Hematopoietic multipotent progenitor cell treated with erythropoietin and hydrocortisone succinate and interleukin-3 and kit ligand, for 4 days (in vitro differentiated cells): Measurements from ENCODE around the gene ARHGEF4.

ENCODE experiments used
- DNase-seq: peaks from one replicate; pipeline ENCODE4 v3.0.0-alpha.2; 2015

ARHGEF4 gene, protein sequence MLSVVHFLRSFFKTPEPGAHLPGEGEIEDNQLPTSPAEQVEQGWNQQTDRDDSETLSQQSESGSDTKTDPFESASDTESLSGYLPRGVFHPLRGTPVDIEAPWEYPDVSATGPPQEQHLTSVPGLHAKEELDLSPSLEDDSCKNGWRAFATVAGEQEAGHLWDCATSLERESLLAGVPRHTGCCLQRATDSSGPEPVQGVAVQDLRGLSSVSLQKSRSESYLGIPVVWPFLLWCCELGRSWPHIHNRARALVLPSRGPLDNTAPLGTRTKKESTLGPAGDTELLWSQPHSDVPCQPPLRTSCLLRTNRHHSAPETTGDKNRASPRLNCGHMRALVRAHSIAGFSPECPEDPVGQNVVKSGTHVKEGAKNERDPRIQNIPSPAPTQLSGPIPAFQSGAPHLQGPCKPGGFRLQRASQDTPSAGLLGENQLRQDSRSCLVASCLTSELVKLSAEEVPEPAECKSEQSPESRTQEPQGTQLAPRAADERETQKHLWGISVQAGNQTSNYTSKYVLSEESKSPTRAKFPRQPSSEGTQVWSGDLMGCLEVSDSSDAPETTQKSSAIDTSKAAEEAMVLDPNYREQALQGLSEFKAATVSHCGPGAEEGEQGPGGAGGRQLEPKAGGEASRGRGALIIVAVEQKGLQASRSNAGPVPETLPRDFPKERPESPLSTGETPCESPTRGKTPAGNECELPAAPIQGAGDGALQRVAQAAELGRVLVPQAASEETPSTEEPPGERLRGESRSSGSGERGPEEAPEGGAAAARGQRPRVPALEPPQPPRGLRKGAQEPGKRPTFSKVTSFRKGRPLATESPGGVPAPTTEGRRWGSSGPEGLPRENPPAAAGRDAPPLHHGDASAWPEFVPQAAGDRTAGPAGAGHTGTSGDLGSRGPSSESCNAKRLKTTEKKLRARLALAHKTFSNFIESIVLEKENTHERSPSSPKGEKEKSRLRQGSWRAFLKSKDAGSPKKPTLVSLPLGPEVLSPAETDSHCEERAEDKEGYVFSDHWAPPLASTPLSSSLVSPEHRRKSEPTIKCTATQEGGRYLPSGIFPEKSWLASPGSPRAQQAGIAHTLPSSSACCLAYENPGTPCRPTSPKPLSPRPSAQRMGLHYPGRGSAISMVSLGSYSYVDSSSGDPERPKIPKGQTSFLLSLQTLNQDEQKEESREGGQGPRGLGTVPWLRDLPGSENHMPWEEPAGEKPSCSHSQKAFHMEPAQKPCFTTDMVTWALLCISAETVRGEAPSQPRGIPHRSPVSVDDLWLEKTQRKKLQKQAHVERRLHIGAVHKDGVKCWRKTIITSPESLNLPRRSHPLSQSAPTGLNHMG (N-terminal part only)

DNA sequence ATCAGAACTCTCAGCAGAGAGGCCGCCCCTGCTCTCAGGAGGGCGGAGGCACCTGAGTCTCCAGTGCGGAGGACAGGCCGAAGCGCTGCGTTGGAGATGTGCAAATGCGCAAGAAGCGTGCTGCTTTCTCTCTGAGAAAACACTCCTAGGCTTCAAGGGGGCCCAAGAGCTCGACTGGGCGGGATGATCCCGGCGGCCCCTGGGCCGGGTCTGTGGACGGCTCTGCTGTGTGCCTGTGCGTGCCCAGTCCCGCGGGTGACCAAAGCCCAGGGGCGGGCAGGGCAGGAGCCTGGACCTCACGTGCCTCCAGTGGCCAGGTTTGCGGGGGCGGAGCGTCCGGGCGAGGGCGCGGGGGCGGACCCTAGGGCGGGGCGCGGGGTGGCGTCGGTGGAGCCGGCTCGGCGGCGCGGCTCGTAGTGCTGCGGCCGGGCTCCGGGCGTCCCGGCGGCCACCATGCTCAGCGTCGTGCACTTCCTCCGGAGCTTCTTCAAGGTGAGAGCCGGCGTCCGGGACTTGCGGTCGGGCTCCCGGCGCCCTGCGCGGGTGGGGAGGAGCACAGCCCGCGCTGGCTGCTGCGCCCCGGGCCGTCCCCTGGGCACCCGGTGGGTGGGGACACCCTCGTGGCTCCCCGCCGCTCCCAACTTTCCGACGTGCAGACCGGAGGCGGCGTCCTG, at the start of gene ARHGEF4:
Gene ARHGEF4, plus strand, starts transcription at position 414 of the 674 bp plus-strand sequence. Its CDS starts 40 bp downstream, at position 454.
- DNase-seq, result peak; percentile 37

DNA sequence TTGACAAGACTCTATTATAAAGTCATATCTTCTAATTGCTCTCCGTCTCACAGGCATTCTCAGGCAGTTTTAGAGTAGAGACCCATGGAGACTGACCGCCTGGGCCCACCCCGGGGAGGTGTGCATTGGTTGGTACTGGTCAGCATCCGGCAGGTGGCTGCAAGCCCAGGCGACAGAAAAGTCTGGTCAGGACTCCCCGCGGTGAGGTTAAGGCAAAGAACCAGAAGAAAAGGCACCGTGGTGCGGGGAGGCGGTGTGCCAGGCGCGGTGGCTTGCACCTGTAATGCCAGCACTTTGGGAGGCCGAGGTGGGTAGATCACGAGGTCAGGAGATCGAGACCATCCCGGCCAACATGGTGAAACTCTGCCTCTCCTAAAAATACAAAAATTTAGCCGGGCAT, 48.9 kb upstream of the ARHGEF4 start:
- no peak for DNase-seq

DNA sequence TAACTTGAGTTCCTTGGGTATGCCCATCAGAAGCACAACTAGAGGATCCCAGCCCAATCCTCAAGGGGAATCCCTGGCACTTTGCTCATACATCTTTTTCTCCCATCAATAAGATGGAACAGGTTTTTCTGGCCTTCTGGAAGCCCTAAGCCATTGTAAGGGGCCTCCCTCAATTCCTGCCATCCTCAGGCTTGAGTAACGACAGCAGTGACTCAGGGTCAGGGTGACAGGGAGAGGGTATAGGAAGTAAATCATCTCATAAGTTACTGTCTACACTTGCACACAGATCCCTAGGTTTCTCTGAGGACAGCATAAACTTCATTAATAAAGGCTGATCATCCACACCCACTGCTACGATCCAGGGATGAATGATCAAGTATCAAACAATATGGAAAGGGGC, 46.4 kb upstream of the ARHGEF4 start:
- DNase-seq, result no peak

DNA sequence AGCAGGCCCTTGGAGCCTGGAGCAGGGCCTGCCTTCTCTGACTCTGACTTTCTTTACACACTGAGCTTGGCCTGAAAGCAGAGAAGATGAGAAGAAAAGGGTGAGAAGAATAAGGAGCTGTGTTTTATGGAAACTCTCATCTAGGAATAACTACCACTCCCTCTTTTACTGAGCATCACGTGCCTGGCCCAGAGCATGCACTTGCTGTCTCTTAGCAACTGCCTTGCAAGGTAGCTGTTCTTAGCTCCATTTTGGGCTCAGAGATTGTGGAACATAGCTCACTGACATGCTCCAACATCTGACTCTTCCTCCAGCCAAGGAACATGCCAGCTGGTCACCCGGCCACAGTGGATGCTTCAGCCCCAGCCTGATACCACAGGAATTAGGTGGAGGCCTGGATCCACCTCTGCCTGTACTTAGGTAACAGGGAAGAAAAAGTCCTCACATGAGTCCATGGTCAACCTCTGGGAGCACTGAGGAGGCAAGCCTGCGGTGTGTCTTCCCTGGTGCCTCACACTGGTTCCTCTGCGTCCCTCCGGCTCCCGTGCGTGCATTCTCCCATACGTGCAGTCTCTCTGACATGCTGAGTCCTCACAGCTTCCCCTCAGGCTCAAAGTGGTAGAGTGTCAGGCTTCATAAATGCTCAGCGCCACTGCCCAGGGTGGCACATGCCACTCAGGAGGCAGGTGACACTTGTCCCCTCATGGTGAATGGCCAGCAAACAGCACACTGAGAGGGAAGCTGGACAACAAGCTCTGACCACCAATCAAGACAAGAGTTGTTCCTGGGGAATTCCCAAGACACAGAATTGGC, 45.7 kb upstream of the ARHGEF4 start:
- no peak for DNase-seq

DNA sequence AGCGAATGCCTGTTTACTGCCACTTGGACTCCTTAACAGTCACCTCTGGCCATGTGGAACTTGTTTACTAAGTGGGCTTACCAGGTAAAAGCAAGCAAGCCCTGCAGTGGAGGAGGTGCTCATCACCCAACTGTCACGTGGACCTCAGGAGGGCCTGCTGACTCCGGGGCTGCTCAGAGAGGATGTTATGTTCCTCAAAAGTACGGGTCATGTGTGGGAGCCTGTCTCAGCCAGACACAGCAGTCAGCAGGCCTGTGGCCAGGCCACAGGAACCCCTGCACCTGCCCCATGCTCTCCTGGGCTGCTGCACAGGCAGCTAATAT, 45.1 kb upstream of the ARHGEF4 start:
- DNase-seq, result no peak

DNA sequence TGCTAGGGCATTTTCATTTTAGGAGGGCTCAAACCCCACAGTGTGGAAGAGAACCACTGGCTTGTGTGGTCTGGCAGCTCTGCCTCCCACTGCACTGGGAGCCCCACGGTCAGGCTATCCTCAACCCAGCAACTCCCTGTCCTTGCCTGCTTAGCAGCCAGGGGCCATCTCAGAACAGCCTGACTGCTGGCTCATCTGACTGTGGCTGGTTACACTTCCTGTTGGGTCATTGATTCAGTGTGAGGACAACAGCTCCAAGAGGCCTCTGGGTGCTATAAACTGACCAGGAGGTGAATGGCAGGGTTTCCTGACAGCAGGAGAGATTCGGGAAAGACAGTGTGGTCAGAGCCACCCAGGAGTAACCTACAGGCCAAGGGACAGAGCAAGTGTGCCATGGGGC, 41.3 kb upstream of the ARHGEF4 start:
- no peak for DNase-seq

DNA sequence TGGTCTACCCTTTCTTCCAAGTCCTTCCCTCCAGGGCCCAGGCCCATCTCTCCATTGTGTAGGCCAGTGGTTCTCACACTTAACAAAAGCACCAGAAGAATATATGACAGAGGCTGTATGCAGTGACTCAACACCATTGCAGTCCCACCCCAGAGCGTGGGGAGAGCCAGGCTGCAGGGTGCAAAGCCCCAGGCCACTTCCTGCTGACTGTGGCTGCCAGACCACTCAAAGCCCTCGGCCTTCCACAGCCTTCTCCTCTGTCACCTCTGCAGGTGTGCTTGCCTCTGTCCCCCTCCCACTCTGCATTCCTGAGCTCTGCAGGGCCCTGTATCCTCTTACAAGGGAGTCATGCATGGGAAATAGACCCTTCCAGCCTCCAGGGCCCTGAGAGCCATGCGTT, 40.4 kb upstream of the ARHGEF4 start:
- DNase-seq, result no peak

DNA sequence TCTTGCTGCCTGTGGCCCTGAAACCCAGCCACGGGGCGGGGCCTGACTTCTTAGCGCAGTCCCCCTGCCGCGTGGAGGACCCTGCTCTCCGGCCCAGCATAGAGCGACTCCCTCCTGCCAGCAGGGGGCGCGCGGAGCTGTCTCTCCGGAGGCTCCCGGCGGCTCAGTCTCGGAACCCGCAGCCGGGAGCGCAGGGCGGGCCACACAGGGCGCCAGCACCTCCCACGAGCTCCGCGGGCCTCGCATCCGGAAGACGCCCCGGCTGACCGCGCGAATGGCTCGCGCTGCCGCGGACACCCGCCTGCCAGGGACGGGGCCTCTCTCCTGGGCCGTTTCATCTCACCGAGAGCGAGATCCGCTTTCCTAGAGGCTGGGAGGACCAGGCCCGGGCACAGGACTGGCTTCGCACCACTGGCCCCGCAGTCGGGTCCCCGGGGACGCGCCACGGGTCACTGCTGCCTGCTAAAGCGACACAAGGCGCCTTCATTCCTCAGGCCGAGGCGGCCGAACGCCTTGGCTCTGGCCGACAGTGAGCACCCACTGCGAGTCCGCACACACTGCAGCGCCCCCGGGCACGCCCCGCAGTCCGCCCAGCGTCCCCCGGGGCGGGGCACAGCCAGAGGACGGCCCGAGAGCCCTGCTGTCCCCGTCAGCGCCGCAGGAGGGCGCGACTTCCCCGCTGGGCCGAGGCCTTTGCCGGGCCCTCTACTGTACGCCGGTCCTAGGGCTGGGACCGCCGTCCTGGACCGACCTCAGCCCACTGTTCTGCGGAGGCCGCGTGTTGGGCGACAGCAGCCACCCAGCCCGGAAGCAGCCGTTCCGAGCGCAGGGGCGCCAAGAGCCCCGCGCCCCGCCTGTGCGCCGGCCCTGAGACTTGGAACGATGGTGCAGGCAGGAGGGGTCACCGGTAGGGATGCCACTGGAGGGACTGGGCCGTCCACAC, 39.0 kb upstream of the ARHGEF4 start:
- peak; percentile 94 for DNase-seq

DNA sequence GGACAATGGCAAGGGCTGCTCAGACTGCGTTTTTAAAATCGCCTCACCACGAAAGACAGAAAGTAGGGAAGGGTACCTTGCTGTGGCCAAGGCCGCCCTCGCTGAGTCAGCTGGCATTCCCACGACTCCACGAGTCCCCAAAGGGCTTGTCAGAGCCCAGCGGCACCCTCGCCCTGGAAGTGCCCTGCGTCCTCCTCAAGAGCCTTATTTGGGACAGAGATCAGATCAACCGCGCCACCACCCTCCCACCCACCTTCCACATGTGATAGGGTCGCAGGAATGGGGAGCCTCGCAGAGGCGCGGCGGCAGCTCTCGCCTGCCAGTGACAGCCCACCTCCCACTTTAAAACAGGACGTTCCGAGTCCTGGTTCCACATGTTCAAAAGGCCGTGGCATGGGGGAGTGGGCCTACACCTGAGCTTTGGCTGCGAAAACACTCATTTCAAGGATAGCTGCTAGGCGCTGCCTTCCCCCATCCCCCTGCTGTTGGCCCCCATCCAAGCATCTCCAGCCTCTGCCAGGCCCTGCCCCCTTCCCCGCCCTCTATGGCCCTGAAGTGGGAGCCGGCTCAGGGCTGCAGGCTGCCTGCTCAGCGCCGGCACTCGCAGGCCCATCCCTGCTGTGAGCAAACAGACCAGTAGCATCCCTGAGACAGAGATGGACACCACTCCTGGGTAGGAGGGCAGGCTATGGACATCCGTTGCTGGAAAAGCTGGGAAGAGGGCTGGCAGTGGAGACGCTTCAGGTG, 38.1 kb upstream of the ARHGEF4 start:
- peak; percentile 28 for DNase-seq

DNA sequence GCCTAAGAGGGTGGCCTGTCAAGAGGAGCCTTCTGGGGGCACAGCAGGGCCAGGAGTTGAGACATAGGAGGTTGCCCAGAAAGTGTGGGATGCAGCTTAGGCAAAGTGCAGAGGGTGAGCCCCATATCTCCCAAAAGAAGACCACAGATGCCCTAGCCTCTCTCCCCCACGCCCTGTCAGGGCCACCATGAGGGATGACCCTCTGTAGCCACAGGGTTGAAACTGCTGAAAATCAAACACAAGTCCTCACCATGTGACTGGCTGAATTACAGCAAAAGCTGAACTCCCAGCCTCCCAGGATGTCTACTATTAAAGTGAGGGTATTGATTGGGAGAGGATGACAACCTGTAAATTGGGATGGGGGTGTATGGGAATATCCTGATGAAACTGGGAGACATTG, 37.4 kb upstream of the ARHGEF4 start:
- no peak for DNase-seq

DNA sequence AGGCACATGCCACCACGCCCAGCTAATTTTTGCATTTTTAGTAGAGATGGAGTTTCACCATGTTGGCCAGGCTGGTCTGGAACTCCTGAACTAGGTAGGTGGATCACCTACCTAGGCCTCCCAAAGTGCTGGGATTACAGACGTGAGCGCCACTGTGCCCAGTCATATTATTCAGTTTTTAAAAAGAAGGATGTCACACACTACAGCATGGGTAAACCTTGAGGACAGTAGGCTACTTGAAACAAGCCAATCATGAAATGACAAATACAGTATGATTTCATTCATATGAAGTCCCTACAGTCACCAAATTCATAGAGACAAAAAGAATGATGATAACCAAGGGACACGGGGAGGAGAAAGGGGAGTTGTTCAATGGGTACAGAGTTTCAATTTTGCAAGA, 31.1 kb upstream of the ARHGEF4 start:
- DNase-seq, result no peak

DNA sequence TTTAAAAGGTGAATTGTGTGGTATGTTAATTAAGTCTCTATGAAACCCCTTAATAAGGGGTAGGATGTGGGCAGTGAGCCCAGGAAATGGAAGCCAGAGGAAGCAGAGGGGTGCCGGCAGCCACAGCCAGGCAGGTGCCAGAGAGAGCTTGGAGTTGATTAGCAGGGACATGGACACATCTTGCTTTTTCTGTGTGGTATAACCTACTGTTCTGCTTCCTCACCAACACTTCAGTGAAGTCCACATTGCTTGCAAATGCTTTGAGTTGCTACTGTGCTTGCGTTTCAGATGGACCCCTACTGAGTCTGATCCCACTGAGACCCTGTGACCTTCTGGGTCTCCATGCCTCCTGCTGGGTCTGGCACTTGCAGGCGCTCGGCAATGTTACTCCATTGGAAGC, 30.3 kb upstream of the ARHGEF4 start:
- no peak for DNase-seq

DNA sequence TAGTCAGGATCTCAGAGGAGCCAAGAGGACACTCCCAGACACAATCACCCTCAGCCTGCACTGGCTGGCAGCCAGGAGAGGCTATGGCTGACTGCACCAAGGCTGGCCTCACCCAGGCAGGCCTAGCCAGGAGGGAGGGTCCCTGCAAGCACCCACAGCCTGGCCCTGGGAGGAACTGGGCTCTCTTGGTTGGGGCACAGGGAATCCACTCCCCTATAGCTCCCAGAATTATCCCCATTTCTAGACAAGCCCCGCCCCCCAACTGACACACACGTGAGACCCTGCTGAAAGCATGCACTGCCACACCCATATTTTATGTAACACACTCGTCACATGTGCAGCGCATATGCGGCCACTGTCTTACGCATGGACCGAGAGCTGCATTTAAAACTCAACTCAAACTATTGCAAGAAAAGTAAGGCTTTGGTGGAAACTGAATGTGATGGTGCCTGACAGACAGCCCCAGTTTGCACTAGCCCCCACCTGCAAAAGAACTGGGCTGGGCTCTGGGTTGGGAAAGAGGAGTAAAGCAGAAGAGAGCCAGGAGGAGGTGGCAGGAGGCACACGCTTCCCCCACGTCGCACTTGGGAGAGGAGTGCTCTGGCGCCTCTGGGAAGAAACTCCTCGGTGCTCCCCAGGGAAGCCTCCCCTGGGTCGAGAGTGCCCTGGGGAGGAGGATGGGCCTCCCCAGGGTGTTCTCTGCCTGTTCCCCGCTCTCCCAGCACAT, 28.9 kb upstream of the ARHGEF4 start:
- DNase-seq, result no peak

DNA sequence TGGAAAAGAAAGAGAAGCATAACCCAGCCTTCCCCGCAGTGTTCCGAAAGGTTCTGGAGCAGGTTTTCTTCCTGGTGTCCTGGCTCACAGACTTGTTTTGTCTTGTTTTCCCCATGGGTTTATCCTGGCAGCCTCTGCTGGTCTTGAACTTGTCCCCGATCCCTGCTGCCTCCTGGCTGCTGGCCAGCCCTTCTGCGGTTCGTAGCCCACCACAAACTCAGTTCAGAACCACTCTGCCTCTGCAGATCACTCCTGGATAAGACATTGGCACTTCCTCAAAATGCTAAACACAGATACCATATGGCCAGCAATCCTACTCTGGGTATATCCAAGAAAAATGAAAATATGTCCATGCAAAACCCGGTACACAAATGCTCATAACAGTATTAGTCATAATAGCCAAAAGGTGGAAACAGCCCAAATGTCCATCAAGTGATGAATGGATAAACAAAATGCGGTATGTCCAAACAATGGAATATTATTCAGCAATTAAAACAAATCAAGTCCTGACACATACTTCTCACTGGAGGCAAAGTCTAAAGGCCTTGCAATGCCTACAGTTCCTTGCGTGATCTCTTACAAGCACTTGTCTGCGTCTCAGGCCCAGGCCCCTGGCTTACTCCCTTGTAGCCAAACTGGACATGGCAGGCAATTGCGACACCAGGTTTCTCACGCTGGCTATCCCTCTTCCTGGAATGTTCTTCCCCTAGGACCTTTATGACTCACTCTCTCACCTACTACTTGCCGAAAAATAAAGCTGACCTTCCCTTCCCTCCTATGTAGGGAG, 28.0 kb upstream of the ARHGEF4 start:
- DNase-seq, result peak; percentile 75

DNA sequence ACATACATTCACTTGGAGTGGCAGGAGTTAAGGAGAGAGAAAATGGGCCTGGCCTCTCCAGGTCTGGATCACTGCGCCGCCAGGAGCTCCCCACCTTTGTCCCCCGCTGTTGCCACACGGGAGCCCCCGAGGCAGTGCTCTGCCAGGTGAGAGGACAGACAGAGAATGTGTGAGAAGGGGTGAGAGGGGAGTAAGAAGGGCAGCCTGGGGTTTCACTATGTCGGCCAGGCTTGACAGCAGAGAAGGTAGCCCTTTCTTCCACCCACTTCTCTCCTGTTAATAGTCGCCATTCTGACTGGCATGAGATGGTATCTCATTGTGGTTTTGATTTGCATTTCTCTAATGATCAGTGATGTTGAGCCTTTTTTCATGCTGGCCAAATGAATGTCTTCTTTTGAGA, 26.2 kb upstream of the ARHGEF4 start:
- DNase-seq, result no peak

DNA sequence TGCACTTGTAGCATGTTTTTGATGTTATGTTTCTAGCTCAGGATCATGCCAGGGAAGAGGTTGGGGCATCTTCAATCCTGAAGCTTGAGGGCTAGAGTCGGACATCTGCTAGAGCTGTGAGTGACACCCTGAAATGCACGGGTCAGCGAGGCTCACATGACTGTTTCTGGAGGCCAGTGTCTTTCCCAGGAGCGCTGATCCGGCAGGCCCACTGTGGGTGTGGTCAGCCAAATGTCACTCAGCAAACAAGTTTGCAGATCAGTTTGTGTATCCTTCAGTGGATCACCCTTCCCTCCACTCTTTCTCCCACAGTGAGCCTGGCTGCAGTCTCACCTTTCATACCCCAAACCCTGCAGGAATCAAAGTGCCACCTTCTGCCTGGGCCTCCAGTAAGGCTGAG, 23.0 kb upstream of the ARHGEF4 start:
- no peak for DNase-seq

DNA sequence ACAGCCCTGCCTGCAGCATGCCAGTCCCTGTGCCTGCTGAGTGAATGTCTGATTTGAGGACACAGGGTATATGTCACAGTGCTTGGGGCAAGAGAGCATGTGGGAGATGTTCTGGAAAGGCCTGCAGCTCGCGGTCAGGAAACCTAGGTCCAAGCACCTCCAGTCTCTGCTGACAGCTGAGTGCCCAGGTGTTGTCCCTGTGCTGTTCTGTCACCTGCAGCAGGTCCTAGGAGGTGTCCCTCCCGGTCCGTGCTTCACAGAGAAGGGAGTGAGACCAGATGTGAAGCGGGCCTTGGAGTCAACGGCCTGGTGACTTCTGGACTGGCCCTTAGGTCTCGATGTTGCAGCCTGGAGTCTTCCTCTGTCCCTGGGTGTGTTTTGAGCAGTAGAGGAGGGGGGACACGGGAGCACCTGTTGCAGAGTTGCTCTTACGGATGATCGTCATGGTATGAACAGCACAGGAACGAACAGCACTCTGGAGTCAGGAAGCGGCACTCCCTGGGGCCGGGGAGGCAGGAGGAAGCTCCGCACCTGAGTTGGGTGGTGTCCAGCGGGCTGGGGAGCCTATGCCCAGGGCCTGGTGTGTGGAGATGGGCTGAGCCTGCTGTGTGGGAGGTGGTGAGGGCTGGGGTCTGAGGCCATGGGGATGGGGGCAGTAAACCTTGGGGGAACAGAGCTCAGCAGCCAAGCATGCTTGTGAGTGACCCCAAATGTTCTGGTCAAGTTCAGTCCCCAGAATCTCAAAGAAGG, 21.6 kb upstream of the ARHGEF4 start:
- no peak for DNase-seq

DNA sequence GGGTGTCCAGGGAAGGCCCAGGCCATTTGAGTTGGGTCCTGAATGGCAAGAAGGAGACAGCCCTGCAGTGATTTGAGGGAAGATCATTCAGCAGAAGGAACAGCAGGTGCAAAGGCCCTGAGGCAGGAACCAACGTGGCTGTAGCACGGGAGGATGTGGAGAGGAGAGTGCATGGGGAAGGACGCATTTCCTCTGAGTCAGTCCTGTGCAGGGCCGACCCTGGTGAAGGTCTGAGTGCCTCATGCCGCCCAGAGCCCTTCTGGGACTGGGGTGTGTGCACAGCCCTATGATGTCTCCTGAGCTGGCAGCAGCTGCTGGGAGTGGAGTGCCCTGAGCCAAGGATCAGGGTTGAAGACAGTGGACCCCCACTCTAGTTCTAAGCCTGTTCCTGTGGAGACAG, 17.9 kb upstream of the ARHGEF4 start:
- no peak for DNase-seq
